Chondrocyte (in vitro differentiated cells): Measurements from ENCODE around the gene KYNU. TPM values are rescaled to one million over a fixed set of nuclear protein-coding genes. Genes with fewer than 3 reads are reported as not detected.

ENCODE experiments used
- DNase-seq: peaks from one replicate; pipeline ENCODE4 v3.0.0; 2021; ENCODE audit warnings: mixed read lengths, low spot score
- H3K27ac Mint-ChIP-seq: one replicate; pipeline ENCODE4 v1.8.0; 2021; ENCODE audit warnings: mild to moderate bottlenecking, moderate library complexity, mixed read lengths; ENCODE audit not compliant: unreplicated experiment
- H3K27me3 Mint-ChIP-seq: 2 replicates; pipeline ENCODE4 v1.8.0; 2021; ENCODE audit warnings: low read depth, mixed read lengths
- H3K36me3 Mint-ChIP-seq: 2 replicates; pipeline ENCODE4 v1.8.0; 2021; ENCODE audit warnings: low read depth, mixed read lengths
- H3K4me1 Mint-ChIP-seq: 2 replicates; pipeline ENCODE4 v1.8.0; 2021; ENCODE audit warnings: low read depth, mild to moderate bottlenecking, mixed read lengths
- H3K4me3 Mint-ChIP-seq: one replicate; pipeline ENCODE4 v1.8.0; 2021; ENCODE audit warnings: mild to moderate bottlenecking, moderate library complexity, mixed read lengths; ENCODE audit not compliant: unreplicated experiment
- H3K9me3 Mint-ChIP-seq: 2 replicates; pipeline ENCODE4 v1.8.0; 2021; ENCODE audit warnings: low read depth, mixed read lengths
- CTCF ChIP-seq: fragments of 200-600 bp; sonication (generic); IDR thresholded peaks from 2 replicates; pipeline ENCODE4 v1.5.0; 2021; ENCODE audit warnings: antibody characterized with exemption, mild to moderate bottlenecking, moderate library complexity
- total RNA-seq: library from RNA; stranded (reverse); gene quantifications from 3 replicates; pipeline ENCODE4 v1.2.1, GENCODE V29; 2021

Gene KYNU
- total RNA-seq, 1 donor from 2014 or later, result not detected

- no peak for TF ChIP-seq CTCF
- H3K27me3 Mint-ChIP-seq, result no peaks in the 10 kb centered on the region
- no peak overlapping the region for H3K27ac Mint-ChIP-seq
- DNase-seq, result no peak
- H3K4me1 Mint-ChIP-seq, result no peaks in the 10 kb centered on the region
- H3K36me3 Mint-ChIP-seq, result no peaks in the 10 kb centered on the region
- no peaks in the 10 kb centered on the region for H3K9me3 Mint-ChIP-seq
- no peak overlapping the region for H3K4me3 Mint-ChIP-seq
Measured at GRCh38 chr2:142933916-142934315, 56.5 kb downstream of the KYNU start.

GRCh38 chr2:142935563-142936089 is 58.2 kb downstream of the KYNU start:
- H3K27ac Mint-ChIP-seq, result no peak overlapping the region
- H3K36me3 Mint-ChIP-seq, result no peaks in the 10 kb centered on the region

GRCh38 chr2:142936629-142937028 is 59.2 kb downstream of the KYNU start:
- H3K27ac Mint-ChIP-seq, result no peak overlapping the region
- no peaks in the 10 kb centered on the region for H3K9me3 Mint-ChIP-seq
- H3K36me3 Mint-ChIP-seq, result no peaks in the 10 kb centered on the region
- no peaks in the 10 kb centered on the region for H3K27me3 Mint-ChIP-seq
- TF ChIP-seq CTCF, result no peak
- peaks cover 3% of the 10 kb centered on the region for H3K4me1 Mint-ChIP-seq
- no peak overlapping the region for H3K4me3 Mint-ChIP-seq
- no peak for DNase-seq

More at GRCh38 chr2:142935563-142936089, 58.2 kb downstream of the KYNU start:
- Mint-ChIP-seq H3K9me3 (no peaks in the 10 kb centered on the region), H3K4me1 (peaks cover under 1% of the 10 kb centered on the region), H3K27me3 (no peaks in the 10 kb centered on the region), H3K4me3 (no peak overlapping the region)
- no peak for DNase-seq
- TF ChIP-seq CTCF, result no peak

GRCh38 chr2:142937347-142937746 is 59.9 kb downstream of the KYNU start:
- H3K36me3 Mint-ChIP-seq, result no peaks in the 10 kb centered on the region
- TF ChIP-seq CTCF, result no peak
- no peaks in the 10 kb centered on the region for H3K9me3 Mint-ChIP-seq
- no peak for DNase-seq
- no peak overlapping the region for H3K4me3 Mint-ChIP-seq
- H3K27ac Mint-ChIP-seq, result no peak overlapping the region
- peaks cover 3% of the 10 kb centered on the region for H3K4me1 Mint-ChIP-seq
- no peaks in the 10 kb centered on the region for H3K27me3 Mint-ChIP-seq

GRCh38 chr2:142938240-142938639 is 60.8 kb downstream of the KYNU start:
- DNase-seq, result no peak
- no peak overlapping the region for H3K4me3 Mint-ChIP-seq
- H3K27ac Mint-ChIP-seq, result no peak overlapping the region
- H3K27me3 Mint-ChIP-seq, result no peaks in the 10 kb centered on the region
- peaks cover 3% of the 10 kb centered on the region for H3K4me1 Mint-ChIP-seq
- H3K9me3 Mint-ChIP-seq, result no peaks in the 10 kb centered on the region
- no peaks in the 10 kb centered on the region for H3K36me3 Mint-ChIP-seq
- TF ChIP-seq CTCF, result no peak
